ENCODE results near the gene LY6G6C. TPM values are rescaled to one million over a fixed set of nuclear protein-coding genes. Genes with fewer than 3 reads are reported as not detected.

Gene LY6G6C
- total RNA-seq, 4 donors from 2014 or later: not detected

DNA sequence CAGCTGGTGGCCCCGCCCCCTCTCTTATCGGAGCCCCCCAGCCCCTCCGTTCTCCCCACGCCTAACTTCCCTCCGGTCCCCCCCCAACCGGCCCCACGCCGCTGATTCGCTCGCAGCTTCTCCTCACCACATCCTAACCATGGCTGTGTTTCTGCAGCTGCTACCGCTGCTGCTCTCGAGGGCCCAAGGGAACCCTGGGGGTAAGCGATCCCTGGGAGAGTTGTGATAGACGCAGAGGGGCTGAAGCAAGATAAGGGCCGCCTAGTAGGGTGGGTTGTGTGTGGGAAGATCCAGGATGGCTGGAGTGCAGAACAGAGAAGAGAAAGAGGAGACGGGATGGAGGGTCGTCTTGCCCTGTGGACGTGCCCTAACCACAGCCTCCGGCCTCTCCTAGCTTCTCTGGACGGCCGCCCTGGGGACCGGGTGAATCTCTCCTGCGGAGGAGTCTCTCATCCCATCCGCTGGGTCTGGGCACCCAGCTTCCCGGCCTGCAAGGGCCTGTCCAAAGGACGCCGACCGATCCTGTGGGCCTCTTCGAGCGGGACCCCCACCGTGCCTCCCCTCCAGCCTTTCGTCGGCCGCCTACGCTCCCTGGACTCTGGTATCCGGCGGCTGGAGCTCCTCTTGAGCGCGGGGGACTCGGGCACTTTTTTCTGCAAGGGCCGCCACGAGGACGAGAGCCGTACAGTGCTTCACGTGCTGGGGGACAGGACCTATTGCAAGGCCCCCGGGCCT is 1.9 kb upstream of the LY6G6C start, which contains the start of gene MPIG6B:
Gene MPIG6B, plus strand, starts transcription at position 129 of the 735 bp plus-strand sequence. Its CDS starts 11 bp downstream, at position 140.
- H3K4me1 ChIP-seq: peaks cover 25 to 37% of the 10 kb centered on the region in 2 donors
- no peaks in the 10 kb centered on the region for H3K9me3 ChIP-seq
- H3K36me3 ChIP-seq: peaks cover 0 to 4% of the 10 kb centered on the region in 2 donors
- TF ChIP-seq, protein P1, sequence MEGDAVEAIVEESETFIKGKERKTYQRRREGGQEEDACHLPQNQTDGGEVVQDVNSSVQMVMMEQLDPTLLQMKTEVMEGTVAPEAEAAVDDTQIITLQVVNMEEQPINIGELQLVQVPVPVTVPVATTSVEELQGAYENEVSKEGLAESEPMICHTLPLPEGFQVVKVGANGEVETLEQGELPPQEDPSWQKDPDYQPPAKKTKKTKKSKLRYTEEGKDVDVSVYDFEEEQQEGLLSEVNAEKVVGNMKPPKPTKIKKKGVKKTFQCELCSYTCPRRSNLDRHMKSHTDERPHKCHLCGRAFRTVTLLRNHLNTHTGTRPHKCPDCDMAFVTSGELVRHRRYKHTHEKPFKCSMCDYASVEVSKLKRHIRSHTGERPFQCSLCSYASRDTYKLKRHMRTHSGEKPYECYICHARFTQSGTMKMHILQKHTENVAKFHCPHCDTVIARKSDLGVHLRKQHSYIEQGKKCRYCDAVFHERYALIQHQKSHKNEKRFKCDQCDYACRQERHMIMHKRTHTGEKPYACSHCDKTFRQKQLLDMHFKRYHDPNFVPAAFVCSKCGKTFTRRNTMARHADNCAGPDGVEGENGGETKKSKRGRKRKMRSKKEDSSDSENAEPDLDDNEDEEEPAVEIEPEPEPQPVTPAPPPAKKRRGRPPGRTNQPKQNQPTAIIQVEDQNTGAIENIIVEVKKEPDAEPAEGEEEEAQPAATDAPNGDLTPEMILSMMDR (IDR thresholded peaks at IDR 0.05): no peak
- TF ChIP-seq POLR2A (IDR thresholded peaks at IDR 0.05): no peak
- 80 to 81% methylated on average over 43 of the region's 46 CpGs for WGBS, 2 donors
- DNase-seq: no peak
- H3K27ac ChIP-seq: no peak within 1 kb of the TSS
- no peaks in the 10 kb centered on the region for H3K27me3 ChIP-seq
- intact Hi-C loops (cut with DNase I): loop anchor here (10.0 kb wide), 1 partner anchor 111 kb away; no protein-coding TSS in a partner anchor
- no peak within 1 kb of the TSS for H3K4me3 ChIP-seq (replicated peaks in 1 of 3)

DNA sequence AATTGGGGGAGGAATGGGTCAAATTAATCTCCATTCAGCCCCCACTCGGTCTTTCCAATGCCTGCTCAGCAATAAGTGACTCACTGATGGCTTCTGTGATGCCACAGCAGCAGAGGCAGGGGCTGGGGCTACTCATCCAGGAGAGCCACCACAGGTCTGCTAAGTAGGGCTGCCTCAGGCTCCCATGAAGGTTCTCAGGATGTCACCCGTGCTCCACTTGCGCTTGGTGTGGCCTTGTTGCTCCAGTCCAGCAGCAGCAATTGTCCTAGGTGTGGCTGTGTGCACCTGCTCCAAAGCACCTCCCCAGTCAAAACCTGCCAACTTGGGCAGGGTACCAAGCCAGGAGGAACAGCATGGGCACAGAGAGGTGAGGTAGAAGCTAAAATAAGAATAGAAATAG is 627 bp upstream of the LY6G6C start:
- Histone ChIP-seq H3K4me1 (peaks cover 19 to 35% of the 10 kb centered on the region in 2 donors), H3K27ac (no peak overlapping the region)

DNA sequence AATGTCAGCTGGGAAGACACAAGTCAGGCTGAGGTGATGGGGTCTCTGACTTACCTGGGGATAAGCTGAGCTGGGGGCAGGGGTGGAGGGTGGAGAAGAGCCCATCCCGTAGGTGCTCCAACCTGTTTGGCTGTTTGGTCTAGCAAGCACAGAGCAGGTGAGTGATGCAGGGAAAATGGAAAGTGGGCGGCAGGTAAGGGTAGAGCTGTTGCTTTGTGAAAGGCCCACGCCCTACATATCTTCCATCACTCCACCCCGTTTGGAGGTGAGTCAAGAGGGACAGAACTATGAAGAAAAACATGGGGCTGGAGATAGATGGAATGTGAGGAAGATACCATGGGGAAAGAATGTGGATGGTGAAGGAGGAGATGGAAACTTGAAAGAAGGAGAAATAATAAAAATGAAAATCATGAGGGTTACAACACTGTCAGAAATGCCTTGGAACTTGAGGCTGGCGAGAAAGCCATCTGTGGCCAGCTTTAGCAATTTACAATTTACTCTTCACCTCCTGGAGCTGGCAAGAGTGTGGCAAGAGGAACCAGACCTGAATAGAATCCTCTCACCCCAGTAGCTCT is 1.3 kb downstream of the LY6G6C start:
- DNase-seq: no peak
- 81 to 88% methylated on average over 5 of the region's 5 CpGs for WGBS, 2 donors
- H3K27ac ChIP-seq: no peak overlapping the region
- TF ChIP-seq, protein P1 (IDR thresholded peaks at IDR 0.05): no peak
- no peaks in the 10 kb centered on the region for H3K9me3 ChIP-seq
- H3K36me3 ChIP-seq: no peaks in the 10 kb centered on the region
- no peaks in the 10 kb centered on the region for H3K27me3 ChIP-seq
- intact Hi-C loops (cut with DNase I): loop anchor here (10.0 kb wide), 1 partner anchor 115 kb away; no protein-coding TSS in a partner anchor
- peaks cover 15 to 20% of the 10 kb centered on the region in 2 donors for H3K4me1 ChIP-seq
- no peak overlapping the region for H3K4me3 ChIP-seq (replicated peaks in 1 of 3)

More for the DNA sequence above, 627 bp upstream of the LY6G6C start:
- H3K4me3 ChIP-seq (replicated peaks in 1 of 3): no peak overlapping the region
- H3K36me3 ChIP-seq: peaks cover 0 to 2% of the 10 kb centered on the region in 2 donors
- no peaks in the 10 kb centered on the region for H3K27me3 ChIP-seq
- DNase-seq: no peak
- intact Hi-C loops (cut with DNase I): loop anchor here (10.0 kb wide), 1 partner anchor 113 kb away; no protein-coding TSS in a partner anchor
- 92 to 97% methylated on average over 3 of the region's 3 CpGs for WGBS, 2 donors
- TF ChIP-seq, protein P1 (IDR thresholded peaks at IDR 0.05): no peak
- no peak for TF ChIP-seq POLR2A (IDR thresholded peaks at IDR 0.05)
- no peaks in the 10 kb centered on the region for H3K9me3 ChIP-seq

DNA sequence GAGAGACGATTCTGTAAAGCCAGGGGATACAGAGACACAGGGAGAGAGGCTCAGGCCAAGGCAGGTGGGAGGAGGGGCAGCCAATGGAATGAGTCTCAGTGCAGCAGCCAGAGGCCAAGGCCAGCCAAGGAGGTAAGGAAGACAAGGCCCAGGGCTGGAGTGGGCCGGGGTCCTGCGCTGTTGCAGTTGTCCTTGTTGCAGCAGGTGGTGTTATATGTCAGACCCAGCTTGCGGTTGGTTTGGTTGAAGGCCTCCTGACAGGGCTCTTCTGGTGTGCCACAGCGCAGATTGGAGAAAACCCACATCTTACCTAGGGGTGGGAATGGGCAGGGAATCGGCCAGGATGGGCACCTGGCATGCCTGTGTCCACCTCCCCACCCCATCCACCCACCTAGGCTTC is 2.5 kb downstream of the LY6G6C start:
- H3K4me3 ChIP-seq (replicated peaks in 1 of 3): no peak overlapping the region
- intact Hi-C loops (cut with DNase I): no loop called here
- H3K27ac ChIP-seq: peak overlapping the region; percentile 59 to 78 (median 69)
- TF ChIP-seq, protein P1 (IDR thresholded peaks at IDR 0.05): no peak
- TF ChIP-seq POLR2A (IDR thresholded peaks at IDR 0.05): no peak
- no peaks in the 10 kb centered on the region for H3K27me3 ChIP-seq
- H3K36me3 ChIP-seq: no peaks in the 10 kb centered on the region
- DNase-seq: no peak
- no peaks in the 10 kb centered on the region for H3K9me3 ChIP-seq
- H3K4me1 ChIP-seq: peaks cover 21 to 27% of the 10 kb centered on the region in 2 donors
- WGBS, 2 donors: 72 to 77% methylated on average over 6 of the region's 6 CpGs

DNA sequence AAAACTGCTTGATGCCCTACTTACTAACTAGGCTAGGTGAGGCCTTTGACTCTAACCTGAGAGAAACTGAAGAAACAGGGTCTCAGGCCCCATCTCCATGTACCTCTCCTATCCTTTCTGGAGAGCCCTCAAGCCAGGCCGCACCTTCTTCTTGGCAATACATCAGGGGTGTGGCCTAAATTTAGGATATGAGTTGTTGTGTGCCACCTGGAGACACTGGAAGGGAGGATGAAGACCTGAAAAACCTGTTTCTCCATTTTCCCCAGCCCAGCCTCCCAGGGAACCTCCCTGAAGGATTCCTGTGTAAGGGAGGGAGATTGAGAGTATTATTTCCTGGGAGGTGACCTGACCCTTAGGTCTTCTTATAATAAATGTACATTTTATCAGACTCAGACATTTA is 3.3 kb downstream of the LY6G6C start:
- Histone ChIP-seq H3K36me3 (no peaks in the 10 kb centered on the region), H3K9me3 (no peaks in the 10 kb centered on the region), H3K4me1 (peaks cover 29 to 34% of the 10 kb centered on the region in 2 donors), H3K4me3 (replicated peaks in 1 of 3) (no peak overlapping the region), H3K27me3 (no peaks in the 10 kb centered on the region), H3K27ac (peak overlapping the region; percentile 59 to 78 (median 69))
- TF ChIP-seq, protein P1 (IDR thresholded peaks at IDR 0.05): no peak
- TF ChIP-seq POLR2A (IDR thresholded peaks at IDR 0.05): no peak
- 23 to 45% methylated on average over 1 of the region's 1 CpG for WGBS, 2 donors
- peak; percentile 73 to 80 for DNase-seq
- intact Hi-C loops (cut with DNase I): no loop called here
